Keratinocyte (primary cell): ENCODE measurements around the gene PIK3CB. TPM values are rescaled to one million over a fixed set of nuclear protein-coding genes. Genes with fewer than 3 reads are reported as not detected.

Experiments
- DNase-seq: peaks from one replicate; pipeline ENCODE4 v3.0.0-alpha.2; 2011; ENCODE audit warnings: low read depth, missing footprints, low spot score
- FAIRE-seq: peaks from 2 replicates; lab custom pipeline; 2011; peaks lifted over from hg19 to GRCh38; lab: Jason Lieb, UNC
- H2AFZ ChIP-seq: 2 replicates; pipeline ENCODE4 v1.6.0; 2012; ENCODE audit warnings: low read length, control low read depth, inconsistent platforms; ENCODE audit not compliant: control insufficient read depth
- H3K27ac ChIP-seq: 2 replicates; pipeline ENCODE4 v1.5.1; 2011; ENCODE audit warnings: low read length; ENCODE audit not compliant: control insufficient read depth, insufficient read depth
- H3K27me3 ChIP-seq: 3 replicates; pipeline ENCODE4 v1.6.0; 2011; ENCODE audit warnings: low read length; ENCODE audit not compliant: control insufficient read depth, insufficient read depth; ENCODE audit errors: extremely low read depth
- H3K36me3 ChIP-seq, 2 experiments: 2 replicates in 1 of 2; 3 replicates in 1 of 2; pipeline ENCODE4 v1.5.1; 2011; ENCODE audit warnings: low read length in 2 of 2, mild to moderate bottlenecking in 1 of 2; ENCODE audit not compliant: control insufficient read depth in 2 of 2, insufficient read depth in 2 of 2; ENCODE audit errors: extremely low read depth in 1 of 2
- H3K4me1 ChIP-seq: 3 replicates; pipeline ENCODE4 v1.5.1; 2011; ENCODE audit warnings: low read length; ENCODE audit not compliant: control insufficient read depth, insufficient read depth; ENCODE audit errors: extremely low read depth
- H3K4me2 ChIP-seq: 3 replicates; pipeline ENCODE4 v1.6.0; 2011; ENCODE audit warnings: low read depth, low read length; ENCODE audit not compliant: control insufficient read depth, insufficient read depth; ENCODE audit errors: extremely low read depth
- H3K4me3 ChIP-seq, 3 experiments: fragments of 200-600 bp in 1 of 3; sonication (generic) in 1 of 3; 2 replicates in 2 of 3; 3 replicates in 1 of 3; pipeline ENCODE4 v1.5.1; 2011 to 2016; ENCODE audit warnings: low read length in 3 of 3, mild to moderate bottlenecking in 3 of 3, control low read depth in 2 of 3, inconsistent platforms in 1 of 3, low read depth in 1 of 3, mixed read lengths in 1 of 3, mixed run types in 1 of 3, moderate library complexity in 1 of 3; ENCODE audit not compliant: control insufficient read depth in 2 of 3, insufficient read depth in 2 of 3; ENCODE audit errors: extremely low read depth in 1 of 3
- H3K79me2 ChIP-seq: 2 replicates; pipeline ENCODE4 v1.6.0; 2012; ENCODE audit warnings: low read length; ENCODE audit not compliant: control insufficient read depth, insufficient read depth
- H3K9ac ChIP-seq: 3 replicates; pipeline ENCODE4 v1.6.0; 2011; ENCODE audit warnings: low read length; ENCODE audit not compliant: control insufficient read depth, insufficient read depth; ENCODE audit errors: extremely low read depth
- H3K9me1 ChIP-seq: 3 replicates; pipeline ENCODE4 v1.6.0; 2011; ENCODE audit warnings: low read length; ENCODE audit not compliant: control insufficient read depth, insufficient read depth; ENCODE audit errors: extremely low read depth
- H3K9me3 ChIP-seq: 2 replicates; pipeline ENCODE4 v1.5.1; 2012; ENCODE audit warnings: low read depth, low read length; ENCODE audit not compliant: control insufficient read depth
- H4K20me1 ChIP-seq: 3 replicates; pipeline ENCODE4 v1.6.0; 2011; ENCODE audit warnings: low read length; ENCODE audit not compliant: control insufficient read depth, insufficient read depth; ENCODE audit errors: extremely low read depth
- EZH2 ChIP-seq: IDR thresholded peaks from one replicate; pipeline ENCODE4 v1.6.1; 2012; ENCODE audit warnings: inconsistent platforms, mild to moderate bottlenecking, low read length, moderate library complexity
- dilution Hi-C: fragments of 300-500 bp; cut with MboI; formaldehyde crosslinking; loops from one replicate; pipeline ENCODE4 v1.7.0; 2020; ENCODE audit warnings: low sequenced_read_pairs; ENCODE audit not compliant: extremely low pct_ligation_motif_present
- polyA plus RNA-seq, 5 experiments: library from polyadenylated mRNA; depleted of rRNA in 3 of 5; stranded (reverse) in 3 of 5; stranded (forward) in 1 of 5; unstranded in 1 of 5; fragments of >200 nt; gene quantifications; 1 replicate in 1 of 5; 2 replicates in 3 of 5; 3 replicates in 1 of 5; pipeline versions ENCODE4 v1.2.1 to v1.2.3, GENCODE V29; 2011 to 2012; ENCODE audit warnings: missing spikeins in 2 of 5, low read depth in 1 of 5, low replicate concordance in 1 of 5
- TF ChIP-seq, protein P1 (sequence below), 3 experiments: IDR thresholded peaks in 1 of 3; conservative IDR thresholded peaks in 1 of 3; optimal IDR thresholded peaks in 1 of 3; 2 replicates in 2 of 3; 3 replicates in 1 of 3; pipeline versions ENCODE3 to v1.5.1; 2011; ENCODE audit warnings: low read length in 3 of 3, mild to moderate bottlenecking in 3 of 3, moderate library complexity in 2 of 3, control low read depth in 1 of 3, inconsistent platforms in 1 of 3; ENCODE audit not compliant: insufficient read depth in 2 of 3; ENCODE audit errors: extremely low read depth in 1 of 3

The PIK3CB gene
- polyA plus RNA-seq, 1 donor (not counting 4 experiments of a cell fraction or from before 2014, with no cell fraction given) = 19.9 TPM

DNA sequence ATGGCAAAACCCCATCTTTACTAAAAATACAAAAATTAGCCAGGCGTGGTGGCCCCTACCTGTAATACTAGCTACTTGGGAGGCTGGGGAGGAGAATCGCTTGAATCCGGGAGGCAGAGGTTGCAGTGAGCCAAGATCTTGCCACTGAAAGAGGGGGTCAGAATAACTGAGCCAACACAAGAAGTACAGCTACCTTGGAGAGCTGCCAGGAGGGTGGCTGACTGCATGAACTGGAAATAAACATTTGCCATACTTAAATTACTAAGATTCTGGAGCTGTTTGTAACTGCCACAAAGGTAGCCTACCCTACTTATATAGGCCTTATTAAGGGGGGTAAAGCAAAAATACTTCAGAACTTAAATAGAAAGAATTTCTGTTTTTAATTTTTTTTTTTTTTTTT is 15.4 kb upstream of the PIK3CB start:
- Histone ChIP-seq H3K9ac (no peak overlapping the region), H3K4me3 (no peak overlapping the region), H3K9me3 (no peaks in the 10 kb centered on the region), H3K36me3 (no peaks in the 10 kb centered on the region), H2AFZ (no peak overlapping the region), H3K27ac (no peak overlapping the region), H3K9me1 (no peaks in the 10 kb centered on the region), H3K79me2 (no peaks in the 10 kb centered on the region), H3K4me1 (peaks cover 4% of the 10 kb centered on the region), H3K27me3 (no peaks in the 10 kb centered on the region), H4K20me1 (no peaks in the 10 kb centered on the region), H3K4me2 (no peak overlapping the region)
- no peak for DNase-seq
- TF ChIP-seq, protein P1, sequence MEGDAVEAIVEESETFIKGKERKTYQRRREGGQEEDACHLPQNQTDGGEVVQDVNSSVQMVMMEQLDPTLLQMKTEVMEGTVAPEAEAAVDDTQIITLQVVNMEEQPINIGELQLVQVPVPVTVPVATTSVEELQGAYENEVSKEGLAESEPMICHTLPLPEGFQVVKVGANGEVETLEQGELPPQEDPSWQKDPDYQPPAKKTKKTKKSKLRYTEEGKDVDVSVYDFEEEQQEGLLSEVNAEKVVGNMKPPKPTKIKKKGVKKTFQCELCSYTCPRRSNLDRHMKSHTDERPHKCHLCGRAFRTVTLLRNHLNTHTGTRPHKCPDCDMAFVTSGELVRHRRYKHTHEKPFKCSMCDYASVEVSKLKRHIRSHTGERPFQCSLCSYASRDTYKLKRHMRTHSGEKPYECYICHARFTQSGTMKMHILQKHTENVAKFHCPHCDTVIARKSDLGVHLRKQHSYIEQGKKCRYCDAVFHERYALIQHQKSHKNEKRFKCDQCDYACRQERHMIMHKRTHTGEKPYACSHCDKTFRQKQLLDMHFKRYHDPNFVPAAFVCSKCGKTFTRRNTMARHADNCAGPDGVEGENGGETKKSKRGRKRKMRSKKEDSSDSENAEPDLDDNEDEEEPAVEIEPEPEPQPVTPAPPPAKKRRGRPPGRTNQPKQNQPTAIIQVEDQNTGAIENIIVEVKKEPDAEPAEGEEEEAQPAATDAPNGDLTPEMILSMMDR (optimal IDR thresholded peaks at IDR 0.05 in 1 of 3, IDR thresholded peaks at IDR 0.05 in 1 of 3, conservative IDR thresholded peaks at IDR 0.05 in 1 of 3; ENCODE audit: extremely low read depth in 1 of 3, insufficient read depth in 2 of 3, low read length in 3 of 3) = no peak
- no peak for TF ChIP-seq EZH2
- no peak for FAIRE-seq
- dilution Hi-C loops = no loop called here

DNA sequence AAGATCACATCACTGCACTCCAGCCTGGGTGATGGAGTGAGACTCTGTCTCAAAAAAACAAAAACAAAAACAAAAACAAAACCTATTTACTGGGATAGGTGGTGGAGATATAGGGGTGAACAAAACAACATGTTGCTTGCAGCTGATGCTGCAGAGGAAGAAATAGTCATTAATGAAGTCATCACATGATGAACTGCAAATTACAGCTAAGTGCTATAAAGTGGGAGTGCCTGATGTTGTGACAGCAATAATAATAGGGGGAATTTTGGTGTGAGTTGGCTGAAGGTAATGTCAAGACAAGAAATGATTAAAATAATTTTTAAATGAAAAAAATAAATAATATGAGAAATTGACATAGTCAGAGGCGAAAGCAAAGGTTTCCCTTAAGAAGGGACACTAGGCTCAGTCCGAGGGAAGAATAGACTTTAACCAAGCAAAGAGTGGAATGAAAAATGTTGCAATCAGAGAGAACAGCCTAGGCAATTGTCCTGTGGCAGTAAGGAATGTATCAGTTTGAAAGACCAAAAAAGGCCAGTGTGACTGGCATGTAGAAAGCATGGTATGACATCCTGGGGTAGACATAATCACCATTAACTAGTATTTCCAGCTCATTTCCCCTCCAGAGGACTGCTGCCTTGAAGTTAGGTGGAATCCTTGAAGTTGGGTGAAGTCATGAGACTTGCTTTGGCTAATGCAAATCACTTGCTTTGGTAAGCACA is 14.7 kb upstream of the PIK3CB start:
- Histone ChIP-seq H3K4me3 (no peak overlapping the region), H3K4me2 (no peak overlapping the region), H4K20me1 (no peaks in the 10 kb centered on the region), H3K27ac (no peak overlapping the region), H3K9me3 (no peaks in the 10 kb centered on the region), H2AFZ (no peak overlapping the region), H3K9ac (no peak overlapping the region), H3K79me2 (no peaks in the 10 kb centered on the region), H3K4me1 (peaks cover 3% of the 10 kb centered on the region), H3K9me1 (no peaks in the 10 kb centered on the region), H3K36me3 (no peaks in the 10 kb centered on the region), H3K27me3 (no peaks in the 10 kb centered on the region)
- dilution Hi-C loops = no loop called here
- TF ChIP-seq, protein P1 (optimal IDR thresholded peaks at IDR 0.05 in 1 of 3, IDR thresholded peaks at IDR 0.05 in 1 of 3, conservative IDR thresholded peaks at IDR 0.05 in 1 of 3; ENCODE audit: extremely low read depth in 1 of 3, insufficient read depth in 2 of 3, low read length in 3 of 3) = no peak
- TF ChIP-seq EZH2 = no peak
- FAIRE-seq = no peak
- DNase-seq = no peak
